GM19035 (cell line): Measurements from ENCODE around the gene GAGE12G.
"Not testable (repeated sequence)": the region's sequence is repeated elsewhere in the genome, so short reads cannot be mapped to it uniquely, and the experiment has no call there.

ENCODE experiments used
- ATAC-seq: cut with Tn5 transposase; IDR thresholded peaks from one replicate; pipeline ENCODE4 v1.9.1; 2021; ENCODE audit not compliant: unreplicated experiment

Gene GAGE12G, protein sequence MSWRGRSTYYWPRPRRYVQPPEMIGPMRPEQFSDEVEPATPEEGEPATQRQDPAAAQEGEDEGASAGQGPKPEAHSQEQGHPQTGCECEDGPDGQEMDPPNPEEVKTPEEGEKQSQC

DNA sequence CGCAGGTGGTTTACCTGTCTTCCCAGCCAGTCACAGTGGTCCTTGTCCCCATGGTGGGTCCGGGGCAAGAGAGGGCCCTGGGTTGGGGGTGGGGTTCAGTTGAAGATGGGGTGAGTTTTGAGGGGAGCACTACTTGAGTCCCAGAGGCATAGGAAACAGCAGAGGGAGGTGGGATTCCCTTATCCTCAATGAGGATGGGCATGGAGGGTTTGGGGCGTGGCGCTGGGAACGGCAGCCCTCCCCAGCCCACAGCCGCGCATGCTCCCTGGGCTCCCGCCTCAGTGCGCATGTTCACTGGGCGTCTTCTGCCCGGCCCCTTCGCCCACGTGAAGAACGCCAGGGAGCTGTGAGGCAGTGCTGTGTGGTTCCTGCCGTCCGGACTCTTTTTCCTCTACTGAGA, at the start of gene GAGE12G:
Gene GAGE12G, plus strand, starts transcription at position 301 of the 400 bp plus-strand sequence. CDS start 1,155 bp downstream, outside the sequence.
- not testable (repeated sequence) for ATAC-seq

DNA sequence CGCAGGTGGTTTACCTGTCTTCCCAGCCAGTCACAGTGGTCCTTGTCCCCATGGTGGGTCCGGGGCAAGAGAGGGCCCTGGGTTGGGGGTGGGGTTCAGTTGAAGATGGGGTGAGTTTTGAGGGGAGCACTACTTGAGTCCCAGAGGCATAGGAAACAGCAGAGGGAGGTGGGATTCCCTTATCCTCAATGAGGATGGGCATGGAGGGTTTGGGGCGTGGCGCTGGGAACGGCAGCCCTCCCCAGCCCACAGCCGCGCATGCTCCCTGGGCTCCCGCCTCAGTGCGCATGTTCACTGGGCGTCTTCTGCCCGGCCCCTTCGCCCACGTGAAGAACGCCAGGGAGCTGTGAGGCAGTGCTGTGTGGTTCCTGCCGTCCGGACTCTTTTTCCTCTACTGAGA, 38.3 kb upstream of the GAGE12G start, which contains the start of gene GAGE12C:
Gene GAGE12C, plus strand, starts transcription at position 301 of the 400 bp plus-strand sequence. CDS start 1,155 bp downstream, outside the sequence.
- not testable (repeated sequence) for ATAC-seq

DNA sequence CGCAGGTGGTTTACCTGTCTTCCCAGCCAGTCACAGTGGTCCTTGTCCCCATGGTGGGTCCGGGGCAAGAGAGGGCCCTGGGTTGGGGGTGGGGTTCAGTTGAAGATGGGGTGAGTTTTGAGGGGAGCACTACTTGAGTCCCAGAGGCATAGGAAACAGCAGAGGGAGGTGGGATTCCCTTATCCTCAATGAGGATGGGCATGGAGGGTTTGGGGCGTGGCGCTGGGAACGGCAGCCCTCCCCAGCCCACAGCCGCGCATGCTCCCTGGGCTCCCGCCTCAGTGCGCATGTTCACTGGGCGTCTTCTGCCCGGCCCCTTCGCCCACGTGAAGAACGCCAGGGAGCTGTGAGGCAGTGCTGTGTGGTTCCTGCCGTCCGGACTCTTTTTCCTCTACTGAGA, 28.8 kb upstream of the GAGE12G start, which contains the start of gene GAGE12D:
Gene GAGE12D, plus strand, starts transcription at position 301 of the 400 bp plus-strand sequence. CDS start 1,155 bp downstream, outside the sequence.
- not testable (repeated sequence) for ATAC-seq

DNA sequence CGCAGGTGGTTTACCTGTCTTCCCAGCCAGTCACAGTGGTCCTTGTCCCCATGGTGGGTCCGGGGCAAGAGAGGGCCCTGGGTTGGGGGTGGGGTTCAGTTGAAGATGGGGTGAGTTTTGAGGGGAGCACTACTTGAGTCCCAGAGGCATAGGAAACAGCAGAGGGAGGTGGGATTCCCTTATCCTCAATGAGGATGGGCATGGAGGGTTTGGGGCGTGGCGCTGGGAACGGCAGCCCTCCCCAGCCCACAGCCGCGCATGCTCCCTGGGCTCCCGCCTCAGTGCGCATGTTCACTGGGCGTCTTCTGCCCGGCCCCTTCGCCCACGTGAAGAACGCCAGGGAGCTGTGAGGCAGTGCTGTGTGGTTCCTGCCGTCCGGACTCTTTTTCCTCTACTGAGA, 19.2 kb upstream of the GAGE12G start, which contains the start of gene GAGE12E:
Gene GAGE12E, plus strand, starts transcription at position 301 of the 400 bp plus-strand sequence. CDS start 1,155 bp downstream, outside the sequence.
- ATAC-seq = not testable (repeated sequence)

DNA sequence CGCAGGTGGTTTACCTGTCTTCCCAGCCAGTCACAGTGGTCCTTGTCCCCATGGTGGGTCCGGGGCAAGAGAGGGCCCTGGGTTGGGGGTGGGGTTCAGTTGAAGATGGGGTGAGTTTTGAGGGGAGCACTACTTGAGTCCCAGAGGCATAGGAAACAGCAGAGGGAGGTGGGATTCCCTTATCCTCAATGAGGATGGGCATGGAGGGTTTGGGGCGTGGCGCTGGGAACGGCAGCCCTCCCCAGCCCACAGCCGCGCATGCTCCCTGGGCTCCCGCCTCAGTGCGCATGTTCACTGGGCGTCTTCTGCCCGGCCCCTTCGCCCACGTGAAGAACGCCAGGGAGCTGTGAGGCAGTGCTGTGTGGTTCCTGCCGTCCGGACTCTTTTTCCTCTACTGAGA, 9.7 kb upstream of the GAGE12G start, which contains the start of gene GAGE12F:
Gene GAGE12F, plus strand, starts transcription at position 301 of the 400 bp plus-strand sequence. CDS start 1,155 bp downstream, outside the sequence.
- not testable (repeated sequence) for ATAC-seq

DNA sequence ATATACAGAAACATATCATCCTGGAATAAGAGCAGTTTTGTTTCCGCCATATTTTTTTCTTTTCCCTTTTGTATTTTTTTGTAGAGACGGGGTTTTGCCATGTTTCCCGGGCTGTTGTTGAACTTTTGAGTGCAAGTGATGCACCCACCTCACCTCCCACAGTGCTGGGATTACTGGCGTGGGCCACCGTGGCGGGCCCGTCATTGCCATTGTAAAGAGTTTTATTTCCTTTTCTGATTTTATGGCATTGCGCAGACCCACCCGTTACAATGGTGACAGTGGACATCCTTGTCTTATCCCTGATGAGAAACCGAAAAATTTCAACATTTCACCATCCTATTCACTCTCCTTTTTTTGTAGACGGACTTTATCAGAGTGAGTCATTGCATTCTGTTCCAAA, 1.5 kb upstream of the GAGE12G start:
- not testable (repeated sequence) for ATAC-seq

DNA sequence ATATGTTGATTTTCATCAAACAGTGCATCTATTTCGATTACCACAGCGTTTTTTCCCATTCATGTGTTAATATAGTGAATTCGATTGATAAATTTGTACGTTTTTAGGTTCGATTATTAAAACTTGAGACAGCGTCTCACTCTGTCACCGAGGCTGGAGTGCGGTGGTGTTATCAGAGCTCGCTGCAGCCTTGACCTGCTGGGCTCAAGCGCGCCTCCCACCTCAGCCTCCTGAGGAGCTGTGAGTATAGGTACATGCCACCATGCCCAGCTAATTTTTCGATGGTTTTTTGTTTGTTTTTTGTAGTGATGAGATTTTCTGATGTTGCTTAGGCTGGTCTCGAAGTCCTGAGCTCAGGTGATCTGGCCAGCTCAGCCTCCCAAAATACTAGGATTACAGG, 1.0 kb upstream of the GAGE12G start:
- ATAC-seq = not testable (repeated sequence)

DNA sequence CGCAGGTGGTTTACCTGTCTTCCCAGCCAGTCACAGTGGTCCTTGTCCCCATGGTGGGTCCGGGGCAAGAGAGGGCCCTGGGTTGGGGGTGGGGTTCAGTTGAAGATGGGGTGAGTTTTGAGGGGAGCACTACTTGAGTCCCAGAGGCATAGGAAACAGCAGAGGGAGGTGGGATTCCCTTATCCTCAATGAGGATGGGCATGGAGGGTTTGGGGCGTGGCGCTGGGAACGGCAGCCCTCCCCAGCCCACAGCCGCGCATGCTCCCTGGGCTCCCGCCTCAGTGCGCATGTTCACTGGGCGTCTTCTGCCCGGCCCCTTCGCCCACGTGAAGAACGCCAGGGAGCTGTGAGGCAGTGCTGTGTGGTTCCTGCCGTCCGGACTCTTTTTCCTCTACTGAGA, 9.4 kb downstream of the GAGE12G start, which contains the start of gene GAGE12H:
Gene GAGE12H, plus strand, starts transcription at position 301 of the 400 bp plus-strand sequence. CDS start 1,155 bp downstream, outside the sequence.
- not testable (repeated sequence) for ATAC-seq

DNA sequence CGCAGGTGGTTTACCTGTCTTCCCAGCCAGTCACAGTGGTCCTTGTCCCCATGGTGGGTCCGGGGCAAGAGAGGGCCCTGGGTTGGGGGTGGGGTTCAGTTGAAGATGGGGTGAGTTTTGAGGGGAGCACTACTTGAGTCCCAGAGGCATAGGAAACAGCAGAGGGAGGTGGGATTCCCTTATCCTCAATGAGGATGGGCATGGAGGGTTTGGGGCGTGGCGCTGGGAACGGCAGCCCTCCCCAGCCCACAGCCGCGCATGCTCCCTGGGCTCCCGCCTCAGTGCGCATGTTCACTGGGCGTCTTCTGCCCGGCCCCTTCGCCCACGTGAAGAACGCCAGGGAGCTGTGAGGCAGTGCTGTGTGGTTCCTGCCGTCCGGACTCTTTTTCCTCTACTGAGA, 19.0 kb downstream of the GAGE12G start, which contains the start of gene GAGE2A:
Gene GAGE2A, plus strand, starts transcription at position 301 of the 400 bp plus-strand sequence. CDS start 1,155 bp downstream, outside the sequence.
- ATAC-seq = not testable (repeated sequence)

DNA sequence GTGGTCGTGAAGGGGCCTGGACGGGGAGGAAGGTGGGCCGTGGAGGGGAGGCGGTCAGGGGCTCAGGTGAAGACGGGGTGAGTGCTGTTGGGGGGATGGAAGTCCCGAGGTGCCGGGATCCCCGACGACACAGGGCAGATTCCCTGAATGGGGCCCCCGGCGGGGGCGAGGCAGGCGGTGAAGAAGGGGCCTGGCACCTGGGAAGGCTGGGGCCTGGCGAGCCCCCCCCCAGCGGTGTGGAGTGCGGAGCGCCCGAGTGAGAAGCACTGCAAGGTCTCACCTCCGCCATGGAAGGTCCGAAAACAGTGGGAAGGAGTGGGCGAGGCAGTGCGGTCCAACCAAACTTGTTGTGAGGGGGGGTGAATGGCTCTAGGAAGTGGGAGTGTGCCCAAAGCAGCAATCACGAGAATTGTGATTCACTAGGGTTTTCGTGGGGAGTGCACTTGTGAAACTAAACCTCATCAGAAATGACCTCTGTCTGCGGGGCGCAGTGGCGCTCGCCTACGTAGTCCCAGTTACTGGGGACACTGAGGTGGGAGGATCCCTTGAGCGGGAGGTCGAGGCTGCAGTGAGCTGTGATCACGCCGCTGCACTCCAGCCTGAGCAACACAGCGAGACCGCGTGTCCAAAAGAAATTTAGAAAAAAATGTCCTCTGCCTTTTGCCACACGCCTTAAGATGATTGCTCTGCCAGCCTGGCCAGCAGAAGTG, 19.7 kb downstream of the GAGE12G start:
- ATAC-seq = not testable (repeated sequence)

DNA sequence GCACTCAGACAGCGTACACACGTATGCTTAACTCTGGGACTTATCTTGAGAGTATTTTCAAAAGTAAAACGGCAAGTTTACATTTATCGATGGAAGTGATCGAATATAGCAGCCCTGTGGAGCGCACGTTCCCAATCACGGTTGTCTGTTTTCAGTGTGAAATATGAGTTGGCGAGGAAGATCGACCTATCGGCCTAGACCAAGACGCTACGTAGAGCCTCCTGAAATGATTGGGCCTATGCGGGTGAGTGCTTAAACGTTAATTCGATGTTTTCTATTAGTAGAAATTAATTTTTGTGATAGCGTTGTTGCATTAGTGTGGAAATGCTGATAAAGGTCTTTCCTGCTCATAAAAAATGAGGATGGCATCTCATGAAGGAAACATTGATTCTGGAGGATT, 20.3 kb downstream of the GAGE12G start:
- ATAC-seq = not testable (repeated sequence)

DNA sequence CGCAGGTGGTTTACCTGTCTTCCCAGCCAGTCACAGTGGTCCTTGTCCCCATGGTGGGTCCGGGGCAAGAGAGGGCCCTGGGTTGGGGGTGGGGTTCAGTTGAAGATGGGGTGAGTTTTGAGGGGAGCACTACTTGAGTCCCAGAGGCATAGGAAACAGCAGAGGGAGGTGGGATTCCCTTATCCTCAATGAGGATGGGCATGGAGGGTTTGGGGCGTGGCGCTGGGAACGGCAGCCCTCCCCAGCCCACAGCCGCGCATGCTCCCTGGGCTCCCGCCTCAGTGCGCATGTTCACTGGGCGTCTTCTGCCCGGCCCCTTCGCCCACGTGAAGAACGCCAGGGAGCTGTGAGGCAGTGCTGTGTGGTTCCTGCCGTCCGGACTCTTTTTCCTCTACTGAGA, 28.5 kb downstream of the GAGE12G start, which contains the start of gene GAGE1:
Gene GAGE1, plus strand, starts transcription at position 301 of the 400 bp plus-strand sequence. CDS start 1,155 bp downstream, outside the sequence.
- not testable (repeated sequence) for ATAC-seq

DNA sequence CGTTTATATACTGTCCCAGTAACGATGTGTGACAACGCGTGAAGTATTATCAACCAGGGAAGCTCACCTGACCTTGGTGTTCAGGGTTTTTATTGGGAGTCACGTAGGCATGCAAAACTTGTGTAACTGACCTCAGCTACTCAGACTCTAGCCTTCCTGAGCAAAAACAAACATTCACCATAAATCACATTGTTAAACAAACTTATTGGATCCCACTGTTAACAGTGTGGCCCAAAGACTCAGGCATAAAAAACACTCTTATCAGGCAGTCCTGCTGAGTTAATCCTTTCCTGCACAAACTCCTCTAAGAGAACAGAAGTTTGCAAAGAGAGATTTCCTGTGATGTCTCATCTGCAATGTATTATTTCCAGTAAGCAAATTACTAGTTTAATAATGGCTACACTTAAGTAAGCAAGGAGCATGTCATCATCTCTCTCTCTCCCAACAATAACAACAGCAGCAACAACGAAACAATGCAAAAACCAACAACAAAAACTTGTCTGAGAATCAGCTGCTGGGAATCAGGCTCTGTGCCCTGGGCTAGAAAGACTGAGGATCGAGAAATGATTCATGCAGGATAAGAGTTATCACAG, 40.6 kb downstream of the GAGE12G start:
- ATAC-seq = no peak

DNA sequence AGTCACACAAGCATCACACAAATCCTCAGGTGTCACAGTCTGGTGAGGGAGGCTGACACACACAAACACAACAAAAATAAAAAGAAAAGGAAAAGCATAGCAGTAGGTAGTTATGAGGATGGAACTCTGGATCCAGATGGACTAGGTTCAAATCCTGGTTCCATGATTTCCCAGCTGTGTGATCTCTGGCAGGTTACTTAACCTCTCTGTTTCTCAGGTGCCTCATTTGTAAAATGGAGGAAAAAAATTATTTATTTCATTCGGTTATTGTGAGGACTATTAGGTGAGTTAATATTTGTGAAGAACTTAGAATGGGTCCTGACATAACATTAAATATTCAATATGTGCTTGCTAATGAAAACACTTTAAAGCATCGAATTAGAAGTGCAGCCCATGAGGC, 48.4 kb downstream of the GAGE12G start:
- no peak for ATAC-seq
